Neuron (in vitro differentiated cells): ENCODE results near the gene BARHL1.

Source experiments
- H2AFZ ChIP-seq: one replicate; pipeline ENCODE4 v1.6.1; 2013; ENCODE audit warnings: low read depth, mild to moderate bottlenecking, inconsistent platforms, low read length, moderate library complexity
- H3K27me3 ChIP-seq: one replicate; pipeline ENCODE4 v1.6.1; 2013; ENCODE audit warnings: low read length; ENCODE audit not compliant: insufficient read depth
- H3K36me3 ChIP-seq: one replicate; pipeline ENCODE4 v1.6.1; 2013; ENCODE audit warnings: low read length; ENCODE audit not compliant: insufficient read depth
- H3K4me1 ChIP-seq: one replicate; pipeline ENCODE4 v1.6.1; 2013; ENCODE audit warnings: low read length; ENCODE audit not compliant: insufficient read depth
- H3K4me3 ChIP-seq: 2 replicates; pipeline ENCODE4 v1.5.1; 2013; ENCODE audit warnings: mild to moderate bottlenecking, low read length, moderate library complexity
- H3K9me3 ChIP-seq: one replicate; pipeline ENCODE4 v1.6.1; 2013; ENCODE audit warnings: low read length

BARHL1 gene

GRCh38 chr9:132582276-132582785 is at the start of gene BARHL1:
TSS of gene BARHL1 (plus strand) at chr9:132582606. CDS start at chr9:132582798, 192 bp downstream.
- Histone ChIP-seq H3K4me1 (peaks cover 18% of the 10 kb centered on the region), H3K4me3 (no peak within 1 kb of the TSS), H3K27me3 (peaks cover 98% of the 10 kb centered on the region), H2AFZ (no peak within 1 kb of the TSS), H3K9me3 (no peaks in the 10 kb centered on the region), H3K36me3 (no peaks in the 10 kb centered on the region)

- no peak overlapping the region for H2AFZ ChIP-seq
- peaks cover 13% of the 10 kb centered on the region for H3K27me3 ChIP-seq
- peaks cover 5% of the 10 kb centered on the region for H3K9me3 ChIP-seq
- H3K4me1 ChIP-seq = no peaks in the 10 kb centered on the region
- H3K36me3 ChIP-seq = no peaks in the 10 kb centered on the region
- H3K4me3 ChIP-seq = no peak overlapping the region
Measured at GRCh38 chr9:132534832-132535231, 47.6 kb upstream of the BARHL1 start.

- H3K4me1 ChIP-seq = no peaks in the 10 kb centered on the region
Measured at GRCh38 chr9:132536124-132536523, 46.3 kb upstream of the BARHL1 start.

GRCh38 chr9:132537352-132537751 is 45.1 kb upstream of the BARHL1 start:
- Histone ChIP-seq H3K27me3 (peaks cover 3% of the 10 kb centered on the region), H2AFZ (no peak overlapping the region), H3K36me3 (no peaks in the 10 kb centered on the region), H3K4me3 (no peak overlapping the region), H3K4me1 (no peaks in the 10 kb centered on the region), H3K9me3 (peaks cover 5% of the 10 kb centered on the region)

More at GRCh38 chr9:132536124-132536523, 46.3 kb upstream of the BARHL1 start:
- H3K4me3 ChIP-seq = no peak overlapping the region
- peaks cover 5% of the 10 kb centered on the region for H3K9me3 ChIP-seq
- H2AFZ ChIP-seq = no peak overlapping the region
- H3K27me3 ChIP-seq = peaks cover 11% of the 10 kb centered on the region
- no peaks in the 10 kb centered on the region for H3K36me3 ChIP-seq

- H3K4me1 ChIP-seq = no peaks in the 10 kb centered on the region
- H3K9me3 ChIP-seq = peaks cover 5% of the 10 kb centered on the region
- peaks cover 2% of the 10 kb centered on the region for H3K27me3 ChIP-seq
- H2AFZ ChIP-seq = no peak overlapping the region
- H3K36me3 ChIP-seq = no peaks in the 10 kb centered on the region
- H3K4me3 ChIP-seq = no peak overlapping the region
Measured at GRCh38 chr9:132538071-132538470, 44.3 kb upstream of the BARHL1 start.

GRCh38 chr9:132539096-132539495 is 43.3 kb upstream of the BARHL1 start:
- Histone ChIP-seq H3K9me3 (peaks cover 5% of the 10 kb centered on the region), H2AFZ (no peak overlapping the region), H3K4me1 (peaks cover 6% of the 10 kb centered on the region), H3K36me3 (no peaks in the 10 kb centered on the region), H3K27me3 (peaks cover 2% of the 10 kb centered on the region), H3K4me3 (no peak overlapping the region)

GRCh38 chr9:132541051-132541450 is 41.4 kb upstream of the BARHL1 start:
- Histone ChIP-seq H3K4me1 (peaks cover 13% of the 10 kb centered on the region), H3K36me3 (no peaks in the 10 kb centered on the region), H3K9me3 (peaks cover 2% of the 10 kb centered on the region), H2AFZ (no peak overlapping the region), H3K4me3 (no peak overlapping the region), H3K27me3 (peaks cover 2% of the 10 kb centered on the region)

GRCh38 chr9:132541870-132542830 is 40.3 kb upstream of the BARHL1 start:
- Histone ChIP-seq H3K27me3 (peaks cover 2% of the 10 kb centered on the region), H3K4me3 (no peak overlapping the region), H3K36me3 (no peaks in the 10 kb centered on the region), H3K9me3 (no peaks in the 10 kb centered on the region), H2AFZ (no peak overlapping the region), H3K4me1 (peaks cover 23% of the 10 kb centered on the region)

- H3K9me3 ChIP-seq = no peaks in the 10 kb centered on the region
- H3K4me1 ChIP-seq = peaks cover 33% of the 10 kb centered on the region
- H3K27me3 ChIP-seq = peaks cover 2% of the 10 kb centered on the region
- no peak overlapping the region for H3K4me3 ChIP-seq
- H2AFZ ChIP-seq = no peak overlapping the region
- H3K36me3 ChIP-seq = no peaks in the 10 kb centered on the region
Measured at GRCh38 chr9:132543251-132543650, 39.2 kb upstream of the BARHL1 start.

GRCh38 chr9:132543960-132544359 is 38.4 kb upstream of the BARHL1 start:
- Histone ChIP-seq H3K27me3 (peaks cover 2% of the 10 kb centered on the region), H2AFZ (no peak overlapping the region), H3K9me3 (no peaks in the 10 kb centered on the region), H3K4me3 (no peak overlapping the region), H3K36me3 (no peaks in the 10 kb centered on the region), H3K4me1 (peaks cover 39% of the 10 kb centered on the region)

GRCh38 chr9:132545578-132545977 is 36.8 kb upstream of the BARHL1 start:
- Histone ChIP-seq H3K36me3 (no peaks in the 10 kb centered on the region), H3K4me1 (peaks cover 52% of the 10 kb centered on the region), H2AFZ (peak overlapping the region; percentile 73), H3K9me3 (no peaks in the 10 kb centered on the region), H3K27me3 (no peaks in the 10 kb centered on the region), H3K4me3 (no peak overlapping the region)

GRCh38 chr9:132546148-132547051 is 36.0 kb upstream of the BARHL1 start:
- Histone ChIP-seq H3K27me3 (no peaks in the 10 kb centered on the region), H3K4me1 (peaks cover 52% of the 10 kb centered on the region), H3K4me3 (peak overlapping the region; percentile 30), H2AFZ (peak overlapping the region; percentile 73), H3K36me3 (no peaks in the 10 kb centered on the region), H3K9me3 (no peaks in the 10 kb centered on the region)

- Histone ChIP-seq H3K9me3 (no peaks in the 10 kb centered on the region), H3K36me3 (no peaks in the 10 kb centered on the region), H2AFZ (no peak overlapping the region), H3K27me3 (no peaks in the 10 kb centered on the region), H3K4me3 (no peak overlapping the region), H3K4me1 (peaks cover 52% of the 10 kb centered on the region)
Measured at GRCh38 chr9:132547052-132547431, 35.4 kb upstream of the BARHL1 start.
